Body of pancreas (tissue), 4 donors: Measurements from ENCODE around the gene SRGAP1.

Experiments
- CTCF ChIP-seq, 7 experiments: fragments of 450-650 bp in 4 of 7; fragments of 200-600 bp in 3 of 7; sonication (generic) in 3 of 7; IDR thresholded peaks; one replicate each; pipeline ENCODE4 v1.5.1; 2016 to 2019; ENCODE audit warnings: antibody characterized with exemption in 7 of 7
- POLR2A ChIP-seq, 3 donors: fragments of 450-650 bp; IDR thresholded peaks; one replicate each; pipeline ENCODE4 v1.6.1; 2016; ENCODE audit warnings: antibody characterized with exemption in 3 of 3, mild to moderate bottlenecking in 2 of 3

- TF ChIP-seq CTCF (IDR thresholded peaks at IDR 0.05) (no peak), POLR2A (IDR thresholded peaks at IDR 0.05) (no peak)
Measured at GRCh38 chr12:63961543-63961942, 117.0 kb downstream of the SRGAP1 start.
